Stimulated activated CD4-positive, alpha-beta T cell treated with anti-CD3 and anti-CD28 coated beads, Interleukin-4, amount 100 ng/mL, for 4 hours (primary cell): ENCODE results near the gene FALEC.

ENCODE experiments used
- DNase-seq, 2 experiments: peaks; one replicate each; pipeline ENCODE4 v3.0.0-alpha.2; 2020

FALEC gene

GRCh38 chr1:150512846-150513245, 2.7 kb upstream of the FALEC start:
- no peak for DNase-seq

- DNase-seq = no peak
Observed at GRCh38 chr1:150513351-150513791, 2.2 kb upstream of the FALEC start.

- no peak for DNase-seq
Observed at GRCh38 chr1:150514260-150514659, 1.3 kb upstream of the FALEC start.

DNA sequence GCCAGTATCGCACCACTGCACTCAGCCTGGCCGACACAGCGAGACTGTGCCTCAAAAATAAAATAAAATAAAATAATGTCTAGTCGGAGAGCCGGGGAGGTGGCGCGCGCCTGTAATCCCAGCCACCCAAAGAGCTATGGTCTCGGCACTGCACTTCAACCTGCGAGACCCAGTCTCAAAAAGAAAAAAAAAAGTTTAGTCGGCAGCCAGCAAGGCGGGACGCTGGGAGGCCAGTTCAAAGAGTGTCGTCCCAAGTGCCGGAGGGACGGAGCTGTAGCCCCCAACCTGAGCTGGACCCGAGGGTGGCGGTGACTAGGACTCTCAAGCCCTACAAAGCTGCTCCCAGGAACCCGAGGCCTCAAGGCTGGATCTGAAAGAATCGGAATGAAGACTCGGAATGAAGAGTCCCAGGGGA, 632 bp upstream of the FALEC start:
- DNase-seq = no peak

DNA sequence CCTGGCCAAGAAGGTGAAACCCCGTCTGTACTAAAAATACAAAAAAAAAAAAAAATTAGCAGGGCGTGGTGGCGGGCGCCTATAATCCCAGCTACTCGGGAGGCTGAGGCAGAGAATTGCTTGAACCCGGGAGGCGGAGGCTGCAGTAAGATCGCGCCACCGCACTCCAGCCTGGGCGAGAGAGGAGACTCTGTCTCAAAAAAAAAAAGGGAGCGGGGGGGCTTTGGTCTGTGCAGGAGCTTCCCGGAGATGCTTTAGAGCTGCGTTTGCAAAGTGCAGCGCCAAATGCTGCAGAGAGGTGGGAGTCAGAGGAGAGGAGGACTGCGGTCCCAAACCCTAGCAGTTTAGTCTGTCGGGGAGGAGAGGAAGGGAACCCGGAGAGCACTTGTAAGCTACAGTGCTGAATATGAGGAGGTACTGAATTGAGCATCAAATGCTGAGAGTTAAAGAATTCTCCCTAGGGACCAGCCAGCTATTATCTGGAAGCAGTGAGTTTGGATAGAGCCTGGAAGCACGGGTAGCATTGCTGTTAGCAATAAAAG, 569 bp downstream of the FALEC start:
- DNase-seq = no peak

GRCh38 chr1:150516616-150517015, 1.1 kb downstream of the FALEC start:
- DNase-seq = no peak

- no peak for DNase-seq
Observed at GRCh38 chr1:150521196-150521968, 5.8 kb downstream of the FALEC start.

DNA sequence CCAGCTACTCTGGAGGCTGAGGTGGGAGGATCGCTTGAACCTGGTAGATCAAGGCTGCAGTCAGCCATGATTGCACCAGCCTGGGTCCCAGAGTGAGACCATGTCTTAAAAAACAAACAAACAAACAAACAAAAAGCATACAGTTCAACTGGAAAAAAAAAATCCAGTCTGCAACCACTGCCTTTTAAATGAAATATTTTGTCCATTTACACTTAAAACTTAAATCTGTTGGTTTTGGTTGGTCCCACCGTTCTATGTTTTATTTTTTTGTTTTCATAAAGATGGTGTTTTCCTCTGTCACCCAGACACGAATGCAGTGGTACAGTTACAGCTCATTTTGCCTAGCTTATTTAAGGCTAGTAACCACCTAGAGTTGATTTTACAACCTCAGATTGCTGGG, 9.8 kb downstream of the FALEC start:
- DNase-seq = no peak

DNA sequence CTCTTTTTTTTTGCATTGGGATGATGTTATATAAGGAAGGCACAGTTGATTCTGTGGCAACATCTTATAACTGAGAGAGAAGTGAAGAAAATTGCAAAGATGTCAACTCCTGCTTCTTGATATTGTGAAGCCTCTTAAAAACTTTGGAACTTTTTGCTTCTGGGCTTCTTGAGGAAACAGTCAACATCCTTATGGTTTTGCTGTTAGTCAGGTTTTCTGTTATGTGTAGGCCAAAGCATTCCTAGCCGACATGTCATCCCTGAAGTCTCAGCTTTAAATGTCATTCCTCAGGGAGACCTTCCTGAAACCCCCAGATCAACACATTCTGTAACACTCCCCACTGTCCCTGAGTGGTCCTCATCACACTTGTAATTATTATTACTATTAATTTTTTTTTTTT, 12.6 kb downstream of the FALEC start:
- DNase-seq = no peak

DNA sequence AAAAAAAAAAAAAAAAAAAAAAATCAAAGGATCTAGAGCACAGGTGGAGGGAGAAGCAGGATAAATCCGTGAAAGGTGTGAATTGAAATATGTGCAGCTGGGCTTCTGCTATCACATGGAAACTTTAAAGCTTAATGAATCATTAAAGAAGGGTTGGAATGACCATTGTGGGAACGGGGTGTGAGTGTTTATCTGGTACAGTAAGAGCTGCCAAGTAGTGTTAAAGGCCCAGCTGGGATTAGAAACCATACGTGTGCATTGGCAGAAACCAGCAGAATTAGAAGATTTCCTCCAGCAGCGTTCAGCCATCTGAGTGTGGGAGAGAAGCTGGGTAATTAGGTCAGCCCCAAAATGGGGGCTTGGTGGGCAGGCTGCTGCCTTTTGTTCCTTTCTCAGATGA, 13.5 kb downstream of the FALEC start:
- DNase-seq = no peak

GRCh38 chr1:150530491-150531159, 15.1 kb downstream of the FALEC start:
- DNase-seq = no peak

DNA sequence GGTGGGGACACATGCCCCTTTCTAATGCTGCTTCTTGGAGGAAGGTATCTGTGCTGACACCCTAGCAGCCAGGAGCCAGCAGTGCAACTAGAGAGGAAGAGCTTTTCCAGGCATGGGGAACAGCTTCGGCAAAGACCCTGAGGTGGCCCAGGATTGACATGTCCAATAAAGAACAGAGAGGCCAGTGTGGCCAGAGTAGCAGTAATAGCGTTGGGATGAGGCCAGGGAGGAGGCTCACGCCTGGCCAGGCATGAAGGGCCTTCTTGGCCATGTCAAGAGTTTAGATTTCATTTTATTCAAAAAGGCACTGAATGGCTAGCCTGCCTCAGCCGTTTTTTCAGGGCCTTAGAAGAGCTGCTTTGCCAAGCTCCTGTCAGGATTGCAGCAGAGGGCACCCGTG, 17.3 kb downstream of the FALEC start:
- DNase-seq = no peak

DNA sequence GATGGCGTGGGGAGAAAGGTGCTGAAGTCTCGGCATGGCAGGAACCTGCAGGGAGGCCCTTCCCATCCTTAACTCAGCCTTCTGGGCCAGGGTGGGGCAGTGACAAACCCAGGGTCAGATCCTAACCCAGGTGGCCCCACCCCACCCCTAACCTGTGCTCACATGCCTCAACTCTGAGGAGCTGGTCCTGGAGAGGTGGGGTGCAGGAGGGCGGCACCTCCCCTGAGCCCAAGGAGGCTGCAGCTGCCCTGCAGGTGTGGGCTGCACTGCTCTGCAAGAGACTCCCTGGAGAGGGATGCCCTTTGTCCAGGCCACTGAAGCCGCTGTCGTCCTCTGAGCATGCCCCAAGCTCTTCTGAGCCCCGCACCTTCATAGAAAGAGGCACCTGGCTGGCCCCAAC, 18.4 kb downstream of the FALEC start:
- DNase-seq = no peak

DNA sequence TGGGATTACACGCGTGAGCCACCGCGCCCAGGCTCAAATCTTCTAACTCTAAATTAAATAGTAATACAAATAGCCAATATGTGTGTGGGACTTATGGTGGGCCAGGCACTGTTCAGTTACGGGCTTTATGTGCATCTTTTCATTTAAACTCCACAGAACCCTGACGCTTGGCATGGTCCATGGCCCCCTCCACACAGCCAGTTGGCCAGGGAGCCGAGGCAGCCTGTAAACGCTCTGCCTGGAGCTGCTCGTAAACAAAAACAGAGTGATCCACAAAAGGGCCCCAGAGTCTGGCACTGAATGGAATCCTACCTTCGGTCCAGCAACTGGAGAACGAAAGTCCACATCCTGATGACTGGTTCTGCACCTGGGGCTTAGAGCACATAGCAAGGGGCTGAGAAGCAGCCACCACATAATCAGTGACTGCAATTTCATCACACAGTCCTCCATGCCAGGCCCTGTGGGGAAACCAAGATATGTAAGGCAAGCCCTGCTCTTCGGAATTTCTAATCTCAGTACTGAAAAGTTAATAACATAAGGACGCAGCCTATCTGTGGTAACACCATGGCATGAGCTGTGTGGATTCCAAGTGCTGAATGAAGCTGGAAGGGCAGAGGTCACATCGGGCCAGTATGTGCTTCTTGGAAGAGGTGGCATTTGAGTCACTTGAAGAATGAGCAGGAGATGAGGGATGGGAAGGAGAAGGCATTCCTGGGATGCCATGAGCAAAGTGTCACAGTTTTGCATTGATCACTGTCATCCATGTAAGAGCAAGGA, 20.1 kb downstream of the FALEC start:
- DNase-seq = no peak

- no peak for DNase-seq
Observed at GRCh38 chr1:150536836-150537731, 21.5 kb downstream of the FALEC start.

GRCh38 chr1:150537732-150538684, 22.5 kb downstream of the FALEC start:
- no peak for DNase-seq

- DNase-seq = no peak
Observed at GRCh38 chr1:150543500-150544143, 28.1 kb downstream of the FALEC start.

- DNase-seq = no peak
Observed at GRCh38 chr1:150544204-150544603, 28.7 kb downstream of the FALEC start.

GRCh38 chr1:150545486-150546032, 30.0 kb downstream of the FALEC start:
- no peak for DNase-seq

DNA sequence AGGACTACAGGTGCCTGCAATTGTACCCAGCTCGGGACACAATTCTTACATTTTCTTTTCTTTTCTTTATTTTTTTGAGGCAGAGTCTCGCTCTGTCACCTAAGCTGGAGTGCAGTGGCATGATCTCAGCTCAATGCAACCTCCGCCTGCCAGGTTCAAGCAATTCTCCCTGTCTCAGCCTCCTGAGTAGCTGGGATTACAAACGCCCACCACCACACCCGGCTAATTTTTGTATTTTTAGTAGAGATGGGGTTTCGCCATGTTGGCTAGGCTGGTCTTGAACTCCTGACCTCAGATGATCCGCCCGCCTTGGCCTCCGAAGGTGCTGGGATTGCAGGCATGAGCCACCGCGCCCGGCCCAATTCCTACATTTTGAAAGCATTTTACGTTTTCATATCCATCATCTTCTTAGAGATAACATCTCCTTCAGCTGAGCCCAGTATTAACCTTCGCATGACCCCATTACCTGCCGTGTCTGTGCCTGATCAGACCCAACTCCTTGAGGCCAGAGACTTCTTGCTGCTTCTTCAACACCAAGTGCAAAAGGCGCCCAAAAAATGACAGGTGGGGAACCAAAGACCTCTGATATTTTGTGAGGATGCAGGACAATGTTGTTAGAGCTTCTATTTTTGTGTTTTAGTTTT, 30.9 kb downstream of the FALEC start:
- DNase-seq = no peak
